DMS114 treated with DMSO at 0.1 percent for 48 hours (cell line): ENCODE measurements around the gene RNF151.
"Not testable (repeated sequence)": the region's sequence is repeated elsewhere in the genome, so short reads cannot be mapped to it uniquely, and the experiment has no call there.

Experiments
- DNase-seq: peaks from one replicate; lab custom pipeline; 2025; ENCODE audit not compliant: unreplicated experiment; lab: John Stamatoyannopoulos, UW

Gene RNF151

GRCh38 chr16:2006317-2006716 lies 39.7 kb downstream of the RNF151 start:
- no peak for DNase-seq

GRCh38 chr16:2007081-2007836 lies 40.6 kb downstream of the RNF151 start:
- no peak for DNase-seq

DNA sequence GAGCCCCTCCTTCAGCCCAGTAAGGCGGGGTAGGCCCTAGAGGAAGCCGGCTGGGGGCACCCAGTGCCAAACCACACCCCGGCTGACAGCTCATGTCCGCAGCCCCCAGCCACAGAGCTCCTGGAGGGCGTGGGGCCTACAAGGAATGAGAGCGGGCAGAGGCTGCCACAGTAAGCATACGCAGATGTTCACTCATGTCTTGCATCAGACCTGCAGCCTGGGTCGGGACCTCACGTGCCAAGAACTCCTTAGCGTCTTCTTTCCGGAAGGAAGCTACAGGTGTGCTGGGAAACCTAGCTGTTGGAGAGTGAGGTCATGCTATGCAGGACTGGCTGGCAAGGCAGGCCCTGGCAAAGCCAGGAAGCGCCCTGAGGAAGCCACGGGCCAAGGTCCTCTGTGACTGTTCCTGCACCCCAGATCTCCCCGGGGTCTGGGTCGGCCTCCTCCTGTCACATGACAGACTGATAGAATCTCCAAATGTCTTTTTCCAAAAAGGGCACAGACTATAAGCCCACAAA lies 41.4 kb downstream of the RNF151 start:
- no peak for DNase-seq

- DNase-seq = no peak
These were observed 42.0 kb downstream of the RNF151 start for GRCh38 chr16:2008631-2009163.

GRCh38 chr16:2009164-2009711 lies 42.6 kb downstream of the RNF151 start:
- DNase-seq = no peak

- peak; percentile 50 for DNase-seq
These were observed 43.3 kb downstream of the RNF151 start, which contains the start of gene ZNF598 for GRCh38 chr16:2009791-2010510. ZNF598 (minus strand) TSS chr16:2009821.

GRCh38 chr16:2011726-2012125 lies 45.1 kb downstream of the RNF151 start:
- not testable (repeated sequence) for DNase-seq

DNA sequence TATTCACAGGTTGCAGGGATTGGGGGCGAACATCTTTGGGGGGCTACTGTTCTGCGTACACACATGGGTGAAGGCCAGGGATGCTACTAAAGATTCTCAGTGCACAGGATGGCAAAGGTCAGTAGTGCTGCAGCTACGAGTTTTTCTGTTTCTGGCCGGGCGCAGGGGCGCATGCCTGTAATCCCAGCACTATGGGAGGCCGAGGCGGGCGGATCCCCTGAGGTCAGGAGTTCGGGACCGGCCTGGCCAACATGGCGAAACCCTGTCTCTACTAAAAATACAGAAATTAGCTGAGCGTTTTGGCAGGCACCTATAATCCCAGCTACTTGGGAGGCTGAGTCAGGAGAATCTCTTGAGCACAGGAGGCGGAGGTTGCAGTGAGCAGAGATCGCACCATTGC lies 46.9 kb downstream of the RNF151 start:
- DNase-seq = no peak

- no peak for DNase-seq
These were observed 48.7 kb downstream of the RNF151 start for GRCh38 chr16:2015117-2015946.

GRCh38 chr16:2015947-2016208 lies 49.2 kb downstream of the RNF151 start:
- DNase-seq = no peak

DNA sequence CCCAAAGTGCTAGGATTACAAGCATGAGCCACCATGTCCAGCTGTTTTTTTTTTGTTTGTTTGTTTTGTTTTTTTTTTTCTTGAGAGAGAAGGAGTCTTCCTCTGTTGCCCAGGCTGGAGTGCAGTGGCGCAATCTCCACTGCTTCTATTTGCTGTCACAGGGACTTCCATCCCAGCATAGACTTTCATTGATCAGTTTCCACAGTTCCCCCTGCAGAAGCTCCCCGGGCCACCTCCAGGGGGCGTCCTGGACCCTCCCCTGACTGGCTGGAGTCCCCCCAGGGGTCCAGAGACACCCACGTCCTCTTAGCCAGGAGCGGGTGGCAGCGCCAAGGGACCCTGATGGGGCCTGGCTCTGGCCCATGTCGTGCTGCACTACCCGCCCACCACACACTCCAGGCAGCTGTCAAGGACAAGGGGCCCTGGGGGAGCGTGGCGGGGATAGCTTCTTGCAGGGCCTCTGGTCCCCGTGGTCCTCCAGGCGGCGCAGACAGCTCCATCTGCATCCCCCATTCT lies 49.8 kb downstream of the RNF151 start:
- DNase-seq = no peak
